ENCODE measurements around the gene STIMATE. TPM values are rescaled to one million over a fixed set of nuclear protein-coding genes. Genes with fewer than 3 reads are reported as not detected.

The STIMATE gene
- polyA plus RNA-seq, 1 of the 3 experiments (the other 2 are of a cell fraction): 9.3 TPM

DNA sequence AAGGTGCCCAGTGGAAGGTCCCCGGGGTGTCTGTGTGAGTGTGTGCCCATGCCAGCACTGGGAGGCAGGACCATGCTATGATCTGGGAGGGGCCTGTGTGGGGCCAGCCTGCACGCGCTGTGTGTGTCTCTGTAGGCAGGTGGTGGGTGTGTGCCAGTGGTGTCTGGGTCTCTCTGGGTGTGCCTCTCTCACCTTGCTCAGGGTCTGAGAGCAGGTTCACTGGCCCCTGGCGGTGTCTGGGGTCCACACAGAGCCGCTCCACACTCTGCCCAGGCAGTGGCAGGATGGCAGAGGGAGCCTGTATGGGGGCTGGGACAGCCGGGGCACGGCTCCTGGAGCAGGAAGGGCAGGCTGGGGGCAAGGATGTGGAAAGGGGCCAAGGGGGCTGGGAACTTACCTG lies 79.5 kb downstream of the STIMATE start (continued):
- no peak for TF ChIP-seq RXRA (IDR thresholded peaks at IDR 0.05; ENCODE audit: borderline replicate concordance, low read depth)
- TF ChIP-seq GABPA (IDR thresholded peaks at IDR 0.05; ENCODE audit: low read depth): no peak
- TF ChIP-seq POLR2AphosphoS5 (IDR thresholded peaks at IDR 0.05; ENCODE audit: low read depth, low read length): no peak
- no peak for TF ChIP-seq MXI1 (IDR thresholded peaks at IDR 0.05; ENCODE audit: low read depth, low read length)
- TF ChIP-seq EP300 (IDR thresholded peaks at IDR 0.05; ENCODE audit: borderline replicate concordance in 1 of 2, low read depth in 1 of 2, low read length in 1 of 2): no peak
- no peak for TF ChIP-seq RAD21 (IDR thresholded peaks at IDR 0.05; ENCODE audit: low read length)
- TF ChIP-seq YY1 (IDR thresholded peaks at IDR 0.05; ENCODE audit: low read depth): no peak
- TF ChIP-seq FOXJ3 (CRISPR knock-in tag; IDR thresholded peaks at IDR 0.05): no peak
- no peak for TF ChIP-seq SMC3 (IDR thresholded peaks at IDR 0.05; ENCODE audit: low read depth, low read length)
- no peak for TF ChIP-seq TAF1 (IDR thresholded peaks at IDR 0.05; ENCODE audit: borderline replicate concordance, low read depth, low read length)

DNA sequence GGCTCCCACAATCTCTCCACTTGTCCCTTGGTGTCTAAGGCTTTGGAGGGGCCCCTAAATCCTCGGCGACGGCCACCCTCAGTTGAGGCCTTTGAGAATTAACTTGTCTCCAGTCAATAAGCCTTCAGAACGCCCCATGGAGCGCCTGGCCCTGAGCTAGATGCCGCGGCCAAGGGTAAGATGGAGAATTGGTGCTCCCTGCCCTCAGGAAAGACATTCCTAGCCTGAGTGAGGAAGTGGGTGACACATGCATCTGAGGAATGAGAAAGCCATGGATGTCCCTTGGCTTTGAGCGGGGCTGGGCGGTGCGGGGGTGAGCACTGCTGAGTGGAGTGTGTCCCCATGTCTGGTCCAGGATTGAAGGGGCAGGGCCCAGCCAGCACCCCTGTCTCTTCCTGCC lies 80.1 kb downstream of the STIMATE start:
- CTCF ChIA-PET: interaction anchor here (1.8 kb wide), 1 partner anchor 28 kb away, joined by 5 read pairs; no protein-coding TSS in a partner anchor
- no peak overlapping the region for H3K4me2 ChIP-seq
- no peaks in the 10 kb centered on the region for H3K79me2 ChIP-seq (ENCODE audit: insufficient read depth)
- no peak overlapping the region for H2AFZ ChIP-seq (ENCODE audit: low read depth)
- H3K4me1 ChIP-seq (ENCODE audit: control insufficient read depth in 1 of 2, insufficient read depth in 2 of 2, low read depth in 1 of 2, low read length in 1 of 2): no peaks in the 10 kb centered on the region; a peak in 1 of 4 replicates
- no peaks in the 10 kb centered on the region for H4K20me1 ChIP-seq (ENCODE audit: insufficient read depth)
- no peaks in the 10 kb centered on the region for H3K9me3 ChIP-seq
- no peaks in the 10 kb centered on the region for H3K27me3 ChIP-seq (ENCODE audit: insufficient read depth)
- TF ChIP-seq CHD2 (IDR thresholded peaks at IDR 0.05; ENCODE audit: low read length, partially characterized antibody) (no peak), ELF1 (IDR thresholded peaks at IDR 0.05) (no peak), RAD21 (IDR thresholded peaks at IDR 0.05; ENCODE audit: low read length) (no peak), RFX5 (IDR thresholded peaks at IDR 0.05; ENCODE audit: low read length) (no peak)
- TF ChIP-seq, protein P1, sequence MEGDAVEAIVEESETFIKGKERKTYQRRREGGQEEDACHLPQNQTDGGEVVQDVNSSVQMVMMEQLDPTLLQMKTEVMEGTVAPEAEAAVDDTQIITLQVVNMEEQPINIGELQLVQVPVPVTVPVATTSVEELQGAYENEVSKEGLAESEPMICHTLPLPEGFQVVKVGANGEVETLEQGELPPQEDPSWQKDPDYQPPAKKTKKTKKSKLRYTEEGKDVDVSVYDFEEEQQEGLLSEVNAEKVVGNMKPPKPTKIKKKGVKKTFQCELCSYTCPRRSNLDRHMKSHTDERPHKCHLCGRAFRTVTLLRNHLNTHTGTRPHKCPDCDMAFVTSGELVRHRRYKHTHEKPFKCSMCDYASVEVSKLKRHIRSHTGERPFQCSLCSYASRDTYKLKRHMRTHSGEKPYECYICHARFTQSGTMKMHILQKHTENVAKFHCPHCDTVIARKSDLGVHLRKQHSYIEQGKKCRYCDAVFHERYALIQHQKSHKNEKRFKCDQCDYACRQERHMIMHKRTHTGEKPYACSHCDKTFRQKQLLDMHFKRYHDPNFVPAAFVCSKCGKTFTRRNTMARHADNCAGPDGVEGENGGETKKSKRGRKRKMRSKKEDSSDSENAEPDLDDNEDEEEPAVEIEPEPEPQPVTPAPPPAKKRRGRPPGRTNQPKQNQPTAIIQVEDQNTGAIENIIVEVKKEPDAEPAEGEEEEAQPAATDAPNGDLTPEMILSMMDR (IDR thresholded peaks at IDR 0.05): no peak
- H3K9ac ChIP-seq: no peak overlapping the region
- no peaks in the 10 kb centered on the region for H3F3A ChIP-seq (replicated peaks; ENCODE audit: insufficient read depth)
- POLR2A ChIA-PET: no interaction called here
- H3K9me2 ChIP-seq: no peaks in the 10 kb centered on the region
- no peak overlapping the region for H3K4me3 ChIP-seq (ENCODE audit: low read depth in 2 of 2, low read length in 1 of 2)
- H3K27ac ChIP-seq (ENCODE audit: low read depth in 2 of 2, low read length in 1 of 2): no peak overlapping the region
- H3K36me3 ChIP-seq (replicated peaks in 1 of 2; ENCODE audit: control insufficient read depth in 1 of 2, insufficient read depth in 2 of 2, low read length in 1 of 2): no peaks in the 10 kb centered on the region
- DNase-seq: no peak
- 91% methylated on average over 10 of the region's 10 CpGs for WGBS (ENCODE audit: low lambda C conversion rate)

DNA sequence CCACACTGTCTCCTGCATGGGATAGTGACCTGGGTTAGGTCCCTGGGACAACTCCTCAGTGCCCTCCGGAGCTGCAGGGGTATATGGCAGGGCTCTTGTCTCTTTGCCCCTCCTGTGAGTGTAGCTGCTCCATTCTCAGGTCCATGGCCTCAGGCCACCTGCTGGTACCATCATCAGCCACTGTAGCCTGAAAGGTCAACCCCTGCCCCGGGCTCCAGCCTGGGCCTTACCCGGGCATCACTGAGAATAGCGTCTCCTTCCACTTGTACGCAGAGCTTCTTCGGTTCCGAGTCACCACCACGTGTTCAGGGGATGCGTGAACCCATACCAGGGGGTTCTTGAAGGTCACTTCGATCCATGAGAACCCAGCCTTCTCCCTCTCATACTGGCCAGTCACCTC lies 80.7 kb downstream of the STIMATE start:
- H3K9me2 ChIP-seq: no peaks in the 10 kb centered on the region
- no peak overlapping the region for H3K4me2 ChIP-seq
- ChIA-PET POLR2A (no interaction called here), CTCF (interaction anchor here (1.8 kb wide), 1 partner anchor 29 kb away, joined by 5 read pairs; no protein-coding TSS in a partner anchor)
- no peaks in the 10 kb centered on the region for H3F3A ChIP-seq (replicated peaks; ENCODE audit: insufficient read depth)
- H3K36me3 ChIP-seq (replicated peaks in 1 of 2; ENCODE audit: control insufficient read depth in 1 of 2, insufficient read depth in 2 of 2, low read length in 1 of 2): no peaks in the 10 kb centered on the region
- TF ChIP-seq, protein P2, sequence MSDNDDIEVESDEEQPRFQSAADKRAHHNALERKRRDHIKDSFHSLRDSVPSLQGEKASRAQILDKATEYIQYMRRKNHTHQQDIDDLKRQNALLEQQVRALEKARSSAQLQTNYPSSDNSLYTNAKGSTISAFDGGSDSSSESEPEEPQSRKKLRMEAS (IDR thresholded peaks at IDR 0.05; ENCODE audit: low read depth): no peak
- no peak for TF ChIP-seq FOXM1 (IDR thresholded peaks at IDR 0.05; ENCODE audit: low read depth)
- no peak for TF ChIP-seq FOXJ3 (CRISPR knock-in tag; IDR thresholded peaks at IDR 0.05)
- TF ChIP-seq, protein P3, sequence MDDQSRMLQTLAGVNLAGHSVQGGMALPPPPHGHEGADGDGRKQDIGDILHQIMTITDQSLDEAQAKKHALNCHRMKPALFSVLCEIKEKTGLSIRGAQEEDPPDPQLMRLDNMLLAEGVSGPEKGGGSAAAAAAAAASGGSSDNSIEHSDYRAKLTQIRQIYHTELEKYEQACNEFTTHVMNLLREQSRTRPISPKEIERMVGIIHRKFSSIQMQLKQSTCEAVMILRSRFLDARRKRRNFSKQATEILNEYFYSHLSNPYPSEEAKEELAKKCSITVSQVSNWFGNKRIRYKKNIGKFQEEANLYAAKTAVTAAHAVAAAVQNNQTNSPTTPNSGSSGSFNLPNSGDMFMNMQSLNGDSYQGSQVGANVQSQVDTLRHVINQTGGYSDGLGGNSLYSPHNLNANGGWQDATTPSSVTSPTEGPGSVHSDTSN (IDR thresholded peaks at IDR 0.05): no peak
- no peaks in the 10 kb centered on the region for H4K20me1 ChIP-seq (ENCODE audit: insufficient read depth)
- no peaks in the 10 kb centered on the region for H3K27me3 ChIP-seq (ENCODE audit: insufficient read depth)
- no peaks in the 10 kb centered on the region; a peak in 1 of 4 replicates for H3K4me1 ChIP-seq (ENCODE audit: control insufficient read depth in 1 of 2, insufficient read depth in 2 of 2, low read depth in 1 of 2, low read length in 1 of 2)
- no peak overlapping the region for H2AFZ ChIP-seq (ENCODE audit: low read depth)
- H3K27ac ChIP-seq (ENCODE audit: low read depth in 2 of 2, low read length in 1 of 2): no peak overlapping the region
- no peak overlapping the region for H3K4me3 ChIP-seq (ENCODE audit: low read depth in 2 of 2, low read length in 1 of 2)
- no peak overlapping the region for H3K9ac ChIP-seq
- no peaks in the 10 kb centered on the region for H3K9me3 ChIP-seq
- DNase-seq: no peak
- H3K79me2 ChIP-seq (ENCODE audit: insufficient read depth): no peaks in the 10 kb centered on the region
- WGBS (ENCODE audit: low lambda C conversion rate): 84% methylated on average over 7 of the region's 10 CpGs
